Right atrium auricular region (tissue), 2 donors: ENCODE results near the gene KLHL7. TPM values are rescaled to one million over a fixed set of nuclear protein-coding genes. Genes with fewer than 3 reads are reported as not detected.

Source experiments
- DNase-seq: peaks from one replicate; pipeline ENCODE4 v3.0.0-alpha.2; 2019; ENCODE audit warnings: low spot score
- H3K27ac ChIP-seq, 2 donors: fragments of 200-600 bp; sonication (generic); 1 replicate in 1 of 2; 2 replicates in 1 of 2; pipeline ENCODE4 v1.5.1; 2016 to 2019
- H3K27me3 ChIP-seq, 2 donors: fragments of 200-600 bp; sonication (generic); one replicate each; pipeline versions ENCODE4 v1.5.1 to v1.6.0; 2017 to 2019
- H3K36me3 ChIP-seq: fragments of 200-600 bp; sonication (generic); one replicate; pipeline ENCODE4 v1.5.1; 2016
- H3K4me1 ChIP-seq, 2 donors: fragments of 200-600 bp; sonication (generic); one replicate each; pipeline versions ENCODE4 v1.5.1 to v1.6.0; 2017 to 2019
- H3K4me3 ChIP-seq, 2 donors: fragments of 200-600 bp; sonication (generic); 1 replicate in 1 of 2; 2 replicates in 1 of 2; pipeline ENCODE4 v1.5.1; 2017 to 2019; ENCODE audit warnings: mild to moderate bottlenecking in 1 of 2, moderate library complexity in 1 of 2
- H3K9me3 ChIP-seq, 2 donors: fragments of 200-600 bp; sonication (generic); one replicate each; pipeline ENCODE4 v1.5.1; 2019
- CTCF ChIP-seq, 2 donors: fragments of 200-600 bp; sonication (generic); IDR thresholded peaks; one replicate each; pipeline ENCODE4 v1.5.1; 2019; ENCODE audit warnings: antibody characterized with exemption in 2 of 2
- total RNA-seq, 2 donors: library from RNA; depleted of rRNA; stranded (reverse); fragments of >200 nt; gene quantifications; one replicate each; pipeline ENCODE4 v1.1.0, GENCODE V29; 2016

The KLHL7 gene
- total RNA-seq, 2 donors from 2014 or later, result 37.3 to 87.6 TPM

GRCh38 chr7:23135755-23136154 is 30.2 kb downstream of the KLHL7 start:
- TF ChIP-seq CTCF (IDR thresholded peaks at IDR 0.05), result no peak
- no peak for DNase-seq
- Histone ChIP-seq H3K36me3 (peaks cover 1% of the 10 kb centered on the region), H3K4me1 (peaks cover 0 to 7% of the 10 kb centered on the region in 2 donors), H3K4me3 (no peak overlapping the region), H3K9me3 (no peaks in the 10 kb centered on the region), H3K27me3 (no peaks in the 10 kb centered on the region), H3K27ac (no peak overlapping the region)

- H3K27me3 ChIP-seq, result no peaks in the 10 kb centered on the region
- no peak for DNase-seq
- peaks cover 0 to 7% of the 10 kb centered on the region in 2 donors for H3K4me1 ChIP-seq
- no peak overlapping the region for H3K4me3 ChIP-seq
- H3K36me3 ChIP-seq, result peaks cover 6% of the 10 kb centered on the region
- no peaks in the 10 kb centered on the region for H3K9me3 ChIP-seq
- TF ChIP-seq CTCF (IDR thresholded peaks at IDR 0.05), result no peak
- no peak overlapping the region for H3K27ac ChIP-seq
Observed at GRCh38 chr7:23136216-23136615, 30.6 kb downstream of the KLHL7 start.

GRCh38 chr7:23157679-23158078 is 52.1 kb downstream of the KLHL7 start:
- no peaks in the 10 kb centered on the region for H3K27me3 ChIP-seq
- no peak for DNase-seq
- no peaks in the 10 kb centered on the region for H3K4me1 ChIP-seq
- H3K36me3 ChIP-seq, result peaks cover 35% of the 10 kb centered on the region
- H3K9me3 ChIP-seq, result no peaks in the 10 kb centered on the region
- H3K4me3 ChIP-seq, result no peak overlapping the region
- TF ChIP-seq CTCF (IDR thresholded peaks at IDR 0.05), result no peak
- H3K27ac ChIP-seq, result no peak overlapping the region

GRCh38 chr7:23158546-23158945 is 53.0 kb downstream of the KLHL7 start:
- Histone ChIP-seq H3K4me1 (no peaks in the 10 kb centered on the region), H3K36me3 (peaks cover 26% of the 10 kb centered on the region), H3K27me3 (no peaks in the 10 kb centered on the region), H3K9me3 (no peaks in the 10 kb centered on the region), H3K4me3 (no peak overlapping the region), H3K27ac (no peak overlapping the region)
- TF ChIP-seq CTCF (IDR thresholded peaks at IDR 0.05), result no peak
- DNase-seq, result no peak

GRCh38 chr7:23161482-23161881 is 55.9 kb downstream of the KLHL7 start:
- H3K36me3 ChIP-seq, result peaks cover 25% of the 10 kb centered on the region
- H3K27me3 ChIP-seq, result no peaks in the 10 kb centered on the region

More at GRCh38 chr7:23161482-23161881, 55.9 kb downstream of the KLHL7 start:
- H3K27ac ChIP-seq, result no peak overlapping the region
- H3K9me3 ChIP-seq, result no peaks in the 10 kb centered on the region
- TF ChIP-seq CTCF (IDR thresholded peaks at IDR 0.05), result no peak
- H3K4me3 ChIP-seq, result no peak overlapping the region
- H3K4me1 ChIP-seq, result no peaks in the 10 kb centered on the region
- no peak for DNase-seq
